HS-27A (cell line): ENCODE results near the gene USP32.

Experiments used
- DNase-seq: peaks from one replicate; pipeline ENCODE4 v3.0.0-alpha.2; 2012; ENCODE audit warnings: low read depth, missing footprints

The USP32 gene

GRCh38 chr17:60297760-60298401 lies 94.1 kb downstream of the USP32 start:
- DNase-seq: no peak

DNA sequence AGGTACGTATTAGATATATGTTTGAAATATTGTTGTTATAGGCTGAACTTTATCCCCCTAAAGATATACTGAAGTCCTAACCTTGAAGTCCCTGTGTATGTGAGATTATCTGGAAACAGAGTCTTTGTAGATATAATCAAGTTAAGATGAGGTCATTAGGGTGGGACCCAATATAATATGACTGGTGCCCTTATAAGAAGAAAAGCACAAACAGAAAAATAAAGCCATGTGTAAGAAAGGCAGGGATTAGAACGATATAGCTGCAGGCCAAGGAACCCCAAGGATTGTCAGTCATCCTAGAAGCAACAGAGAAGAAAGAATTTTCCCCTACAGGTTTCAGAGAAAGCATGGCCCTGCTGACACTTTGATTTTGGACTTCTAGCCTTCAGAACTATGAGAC lies 95.8 kb downstream of the USP32 start:
- no peak for DNase-seq

DNA sequence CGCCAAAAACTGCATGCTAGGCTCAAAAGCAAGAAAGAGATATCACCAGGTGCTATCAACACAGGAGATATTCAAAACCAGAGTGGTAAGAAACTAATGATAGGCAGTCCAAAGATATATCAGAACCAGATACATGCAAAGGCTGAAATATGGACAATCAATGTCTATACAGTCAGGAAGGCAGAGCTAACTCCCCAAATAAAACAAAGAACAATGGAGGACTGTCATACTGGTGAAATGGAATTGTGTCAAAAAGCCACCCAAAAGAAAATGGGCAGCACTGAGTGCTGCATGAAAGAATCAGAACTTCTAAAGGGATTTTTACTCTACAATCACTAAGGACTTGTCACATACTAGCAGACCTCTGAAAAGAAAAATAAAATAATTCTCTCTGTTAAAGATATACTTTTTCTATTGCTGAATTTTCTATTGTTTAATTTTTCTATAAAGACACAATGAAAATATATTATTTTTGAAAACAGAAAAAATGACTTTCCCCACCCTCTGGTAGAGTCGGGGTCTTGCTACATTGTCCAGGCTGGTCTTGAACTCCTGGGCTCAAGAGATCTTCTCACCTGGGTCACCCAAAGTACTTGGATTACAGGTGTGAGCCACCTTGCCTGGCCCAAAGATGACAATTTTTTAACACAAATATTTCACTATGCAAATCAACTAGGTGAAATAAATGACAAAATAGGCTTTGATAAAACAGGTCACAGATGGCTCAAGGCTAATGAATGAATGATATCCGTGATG lies 98.2 kb downstream of the USP32 start:
- DNase-seq: no peak

DNA sequence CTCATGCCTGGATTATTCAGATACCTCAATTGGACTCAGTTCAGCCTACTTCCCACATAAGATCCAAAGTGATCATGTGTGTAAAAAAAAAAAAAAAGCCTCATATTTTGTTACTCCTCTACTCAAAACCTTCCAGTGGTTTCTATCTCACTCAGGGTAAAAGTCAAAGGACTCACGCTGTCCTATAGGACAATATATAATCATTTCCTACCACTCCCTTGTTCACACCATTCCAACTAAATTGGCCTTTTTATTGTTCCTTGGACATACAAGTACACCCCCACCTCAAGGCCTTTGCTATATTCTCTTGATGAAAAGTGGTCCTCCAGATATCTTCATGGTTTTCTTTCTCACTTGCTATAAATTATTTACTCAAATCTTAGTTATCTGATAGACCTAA lies 99.2 kb downstream of the USP32 start:
- DNase-seq: no peak

DNA sequence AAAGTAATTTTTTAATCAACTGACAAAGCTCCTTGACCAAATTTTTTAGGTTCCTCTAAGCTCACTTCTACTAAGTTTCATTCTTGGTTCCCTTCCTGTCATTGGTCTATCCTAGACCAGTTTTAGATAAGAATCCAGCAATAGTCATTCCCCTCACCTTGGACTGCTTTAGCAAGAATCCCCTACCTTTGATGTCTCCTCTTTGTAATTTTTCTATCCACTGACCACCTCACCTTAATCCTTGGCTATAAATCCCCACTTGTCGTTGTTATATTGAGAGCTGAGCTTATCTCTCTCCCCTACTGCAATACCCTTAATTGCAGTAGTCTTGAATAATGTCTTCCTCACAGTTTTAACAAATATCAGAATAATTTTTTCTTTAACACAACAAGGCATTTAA lies 107.2 kb downstream of the USP32 start:
- no peak for DNase-seq

- no peak for DNase-seq
These were observed 108.1 kb downstream of the USP32 start for GRCh38 chr17:60283816-60284215.

DNA sequence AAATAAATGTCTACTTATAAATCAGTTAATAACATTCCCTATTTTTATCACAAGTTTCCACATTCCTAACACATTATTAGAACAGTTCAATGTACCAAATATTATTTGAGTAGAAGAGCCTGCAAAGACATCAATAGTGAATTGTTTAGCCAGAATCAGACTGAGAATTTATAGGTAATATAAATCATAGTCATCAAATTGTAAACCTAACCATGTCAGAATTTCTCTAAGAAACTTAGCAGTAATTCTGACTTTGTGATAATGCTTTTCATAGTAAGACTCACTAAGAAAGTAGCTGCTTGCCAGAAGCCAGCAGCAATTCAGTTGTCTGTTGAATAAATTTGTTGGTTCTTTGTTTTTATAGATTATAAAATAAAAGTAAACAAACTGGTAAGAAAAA lies 111.3 kb downstream of the USP32 start:
- DNase-seq: no peak

- DNase-seq: no peak
These were observed 113.7 kb downstream of the USP32 start for GRCh38 chr17:60278237-60278636.

- DNase-seq: no peak
These were observed 114.7 kb downstream of the USP32 start for GRCh38 chr17:60277258-60277657.

- no peak for DNase-seq
These were observed 122.5 kb downstream of the USP32 start for GRCh38 chr17:60269417-60269816.

- no peak for DNase-seq
These were observed 131.4 kb downstream of the USP32 start for GRCh38 chr17:60260540-60260939.

- DNase-seq: no peak
These were observed 133.6 kb downstream of the USP32 start for GRCh38 chr17:60258313-60258712.

- DNase-seq: no peak
These were observed 135.8 kb downstream of the USP32 start for GRCh38 chr17:60256174-60256573.

GRCh38 chr17:60253048-60253447 lies 138.9 kb downstream of the USP32 start:
- no peak for DNase-seq

DNA sequence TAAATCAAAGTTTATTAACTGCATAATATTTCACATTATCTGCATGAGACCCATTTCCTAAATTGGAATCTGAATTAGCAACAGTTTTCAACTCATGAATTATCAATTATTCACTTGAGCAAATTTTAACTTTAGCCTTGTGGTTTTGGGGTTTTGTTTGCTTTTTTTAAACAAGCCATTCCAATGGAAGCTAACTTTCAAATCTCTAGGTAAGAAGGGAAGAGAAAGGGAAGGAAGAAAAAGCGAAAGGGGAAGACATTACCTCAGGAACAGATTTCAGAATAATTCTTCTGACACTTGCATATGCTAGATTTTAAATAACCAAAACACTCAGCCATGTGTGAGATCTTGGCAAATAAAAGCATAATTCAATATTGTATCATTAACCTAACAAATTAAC lies 139.5 kb downstream of the USP32 start:
- no peak for DNase-seq

GRCh38 chr17:60249290-60249826 lies 142.6 kb downstream of the USP32 start:
- DNase-seq: no peak

DNA sequence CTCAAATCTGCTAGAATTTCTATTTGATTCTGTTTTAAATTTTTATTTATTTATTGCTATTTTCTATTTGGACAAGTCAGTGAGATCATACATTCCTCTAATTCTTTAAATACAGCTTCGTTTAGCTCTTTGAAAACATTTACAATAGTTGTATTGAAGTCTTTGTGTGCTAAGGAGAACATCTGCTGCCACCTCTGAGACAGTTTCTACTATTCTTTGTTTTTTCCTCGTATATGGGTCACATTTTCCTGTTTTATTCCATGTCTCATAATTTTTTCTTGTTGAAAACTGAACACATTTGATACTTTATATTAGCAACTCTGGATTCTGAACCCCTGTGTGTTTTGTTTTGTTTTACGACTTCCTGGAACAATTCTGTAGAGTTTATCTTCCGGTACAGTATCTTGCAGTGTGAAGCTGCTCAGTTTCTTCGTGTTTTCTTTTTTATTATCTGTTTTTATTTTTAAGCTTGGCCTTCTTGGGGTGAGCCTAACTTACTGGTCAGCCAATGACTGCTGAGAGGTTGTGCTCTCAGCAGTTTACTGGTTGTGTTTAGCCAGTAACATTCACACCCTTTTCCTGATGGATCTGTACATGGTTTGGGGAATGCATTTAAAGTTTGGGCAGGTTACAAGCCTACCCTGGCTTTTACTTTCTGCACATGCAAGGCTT lies 143.2 kb downstream of the USP32 start:
- no peak for DNase-seq

GRCh38 chr17:60247836-60248461 lies 144.0 kb downstream of the USP32 start:
- DNase-seq: no peak

DNA sequence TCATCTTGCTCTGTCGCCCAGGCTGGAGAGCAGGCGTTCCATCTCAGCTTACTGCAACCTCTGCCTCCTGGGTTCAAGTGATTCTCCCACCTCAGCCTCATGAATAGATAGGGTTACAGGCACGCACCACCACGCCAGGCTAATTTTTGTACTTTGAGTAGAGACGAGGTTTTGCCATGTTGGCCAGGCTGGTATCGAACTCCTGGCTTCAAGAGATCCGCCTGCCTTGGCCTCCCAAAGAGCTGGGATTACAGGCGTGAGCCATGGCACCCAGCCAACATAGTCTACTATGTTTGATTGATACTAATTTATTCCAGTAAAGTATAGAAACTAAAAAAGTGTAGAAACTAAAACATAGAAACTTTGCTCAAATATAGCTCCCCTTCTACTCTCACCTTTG lies 147.3 kb downstream of the USP32 start:
- no peak for DNase-seq

GRCh38 chr17:60240290-60240689 lies 151.6 kb downstream of the USP32 start:
- no peak for DNase-seq

DNA sequence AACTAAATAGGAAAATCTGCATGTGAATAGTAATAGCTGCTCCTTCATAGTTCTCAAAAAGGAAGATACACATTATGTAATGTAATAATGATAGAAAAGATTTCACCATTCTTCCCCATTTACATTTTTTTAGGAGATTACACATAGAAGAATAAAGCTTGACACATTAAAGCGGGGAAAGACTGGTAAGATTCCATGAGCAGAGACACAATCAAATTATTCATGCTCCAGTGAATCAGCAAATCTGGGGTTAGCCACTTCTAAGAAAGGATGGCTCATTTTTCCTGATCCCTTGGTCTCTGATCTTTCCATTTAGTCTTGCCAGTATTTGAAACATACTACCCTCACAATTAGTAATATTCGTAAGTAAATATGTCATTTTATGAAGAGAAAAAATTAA lies 160.2 kb downstream of the USP32 start:
- no peak for DNase-seq

DNA sequence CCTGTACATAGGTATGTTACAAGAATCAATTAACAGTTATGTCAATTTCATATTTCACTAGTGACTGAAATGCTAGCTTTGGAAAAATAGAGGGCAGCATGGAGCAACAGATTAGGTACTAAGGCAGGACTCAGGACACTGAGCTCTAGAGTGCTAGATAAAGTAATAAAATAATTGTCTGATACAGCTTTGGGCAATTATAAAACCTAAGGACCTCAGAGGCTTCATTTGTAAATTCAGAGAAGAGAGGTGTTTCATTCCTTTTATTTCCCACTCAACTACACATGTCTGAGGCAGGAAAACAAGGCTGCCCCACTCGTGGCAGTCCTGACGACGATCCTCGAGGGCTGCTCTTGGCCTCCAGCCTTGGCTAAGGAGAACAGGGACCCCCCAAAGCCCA lies 160.7 kb downstream of the USP32 start:
- no peak for DNase-seq

- DNase-seq: no peak
These were observed 161.6 kb downstream of the USP32 start for GRCh38 chr17:60230358-60230757.
